NCI-H748 treated with DMSO at 0.1 percent for 48 hours (cell line): ENCODE measurements around the gene TMEM91.
"Not testable (repeated sequence)": the region's sequence is repeated elsewhere in the genome, so short reads cannot be mapped to it uniquely, and the experiment has no call there.

Experiments
- DNase-seq: peaks from one replicate; lab custom pipeline; 2025; lab: John Stamatoyannopoulos, UW

TMEM91 gene

GRCh38 chr19:41353466-41354342 is 22.6 kb upstream of the TMEM91 start, which contains the start of gene TGFB1:
Gene TGFB1, minus strand, starts transcription at chr19:41353922. Its CDS starts 878 bp downstream, at chr19:41353044.
- DNase-seq, result peak; percentile 49

GRCh38 chr19:41354343-41354953 is 21.9 kb upstream of the TMEM91 start:
- no peak for DNase-seq

- DNase-seq, result no peak
Observed at GRCh38 chr19:41355035-41355434, 21.3 kb upstream of the TMEM91 start.

GRCh38 chr19:41355802-41356201 is 20.5 kb upstream of the TMEM91 start:
- DNase-seq, result no peak

- no peak for DNase-seq
Observed at GRCh38 chr19:41356984-41357739, 19.2 kb upstream of the TMEM91 start.

GRCh38 chr19:41357746-41358145 is 18.6 kb upstream of the TMEM91 start:
- DNase-seq, result no peak

- no peak for DNase-seq
Observed at GRCh38 chr19:41359741-41360140, 16.6 kb upstream of the TMEM91 start.

- DNase-seq, result no peak
Observed at GRCh38 chr19:41362143-41362847, 14.0 kb upstream of the TMEM91 start.

- DNase-seq, result no peak
Observed at GRCh38 chr19:41363371-41363752, 13.0 kb upstream of the TMEM91 start.

- DNase-seq, result peak; percentile 99
Observed at GRCh38 chr19:41363753-41364523, 12.4 kb upstream of the TMEM91 start, which contains the start of gene B9D2. Gene B9D2, minus strand, starts transcription at chr19:41364149. Its CDS starts 630 bp downstream, at chr19:41363519.

GRCh38 chr19:41364524-41365391 is 11.6 kb upstream of the TMEM91 start:
- DNase-seq, result no peak

- DNase-seq, result no peak
Observed at GRCh38 chr19:41366089-41366488, 10.2 kb upstream of the TMEM91 start.

- DNase-seq, result no peak
Observed at GRCh38 chr19:41367848-41368301, 8.5 kb upstream of the TMEM91 start.

- DNase-seq, result no peak
Observed at GRCh38 chr19:41369769-41370168, 6.6 kb upstream of the TMEM91 start.

GRCh38 chr19:41371119-41371518 is 5.2 kb upstream of the TMEM91 start:
- DNase-seq, result not testable (repeated sequence)

GRCh38 chr19:41371541-41371940 is 4.8 kb upstream of the TMEM91 start:
- no peak for DNase-seq

- no peak for DNase-seq
Observed at GRCh38 chr19:41372501-41372900, 3.8 kb upstream of the TMEM91 start.

- no peak for DNase-seq
Observed at GRCh38 chr19:41373993-41374392, 2.3 kb upstream of the TMEM91 start.

GRCh38 chr19:41376998-41377365 is 649 bp downstream of the TMEM91 start:
- no peak for DNase-seq
